Activated T-cell treated with anti-CD3 and anti-CD28 coated beads, Interleukin-2, amount 50 U/mL, for 72 hours (primary cell): ENCODE results near the gene SCRN1. TPM values are rescaled to one million over a fixed set of nuclear protein-coding genes. Genes with fewer than 3 reads are reported as not detected.

Source experiments
- ATAC-seq, 2 donors: fragments of 150-1000 bp; cut with Tn5 transposase; replicated peaks in 1 of 2; 2 replicates each; pipeline ENCODE4 v1.10.0; 2021; ENCODE audit warnings: moderate library complexity in 2 of 2, mild to moderate bottlenecking in 1 of 2
- DNase-seq, 2 donors: peaks; one replicate each; pipeline ENCODE4 v3.0.0; 2021 to 2022; ENCODE audit warnings: mixed read lengths in 1 of 2
- H3K27ac Mint-ChIP-seq: one replicate; pipeline ENCODE4 v1.8.0; 2022; ENCODE audit warnings: mild to moderate bottlenecking, moderate library complexity, mixed read lengths
- H3K27me3 Mint-ChIP-seq: one replicate; pipeline ENCODE4 v1.8.0; 2022; ENCODE audit warnings: low read depth, mixed read lengths
- H3K36me3 Mint-ChIP-seq, 2 donors: one replicate each; pipeline ENCODE4 v1.8.0; 2022; ENCODE audit warnings: mixed read lengths in 2 of 2, mild to moderate bottlenecking in 1 of 2; ENCODE audit not compliant: insufficient read depth in 2 of 2
- H3K4me1 Mint-ChIP-seq: one replicate; pipeline ENCODE4 v1.8.0; 2022; ENCODE audit warnings: low read depth, mixed read lengths
- H3K4me3 Mint-ChIP-seq, 2 donors: one replicate each; pipeline ENCODE4 v1.8.0; 2022; ENCODE audit warnings: mild to moderate bottlenecking in 2 of 2, mixed read lengths in 2 of 2, moderate library complexity in 2 of 2
- H3K9me3 Mint-ChIP-seq, 2 donors: one replicate each; pipeline ENCODE4 v1.8.0; 2022; ENCODE audit warnings: mixed read lengths in 2 of 2
- total RNA-seq, 2 donors: library from RNA; stranded (reverse); gene quantifications; one replicate each; pipeline ENCODE4 v1.2.3, GENCODE V29; 2022

Gene SCRN1
- total RNA-seq, 2 donors from 2014 or later: 10.3 to 14.0 TPM

- DNase-seq (no peak), ATAC-seq (no peak)
- Mint-ChIP-seq H3K27me3 (peaks cover 3% of the 10 kb centered on the region), H3K4me3 (peak overlapping the region in 1 of 2 donors; percentile 38), H3K36me3 (no peaks in the 10 kb centered on the region), H3K9me3 (no peaks in the 10 kb centered on the region), H3K27ac (no peak overlapping the region), H3K4me1 (peaks cover 9% of the 10 kb centered on the region)
Measured at GRCh38 chr7:29883462-29884398, 105.9 kb downstream of the SCRN1 start.

GRCh38 chr7:29882481-29882880, 107.1 kb downstream of the SCRN1 start:
- DNase-seq (no peak), ATAC-seq (no peak)
- peaks cover 16% of the 10 kb centered on the region for H3K4me1 Mint-ChIP-seq
- H3K9me3 Mint-ChIP-seq: no peaks in the 10 kb centered on the region
- peaks cover 10% of the 10 kb centered on the region for H3K27me3 Mint-ChIP-seq
- no peak overlapping the region for H3K4me3 Mint-ChIP-seq
- H3K36me3 Mint-ChIP-seq: no peaks in the 10 kb centered on the region
- H3K27ac Mint-ChIP-seq: no peak overlapping the region

GRCh38 chr7:29881724-29882123, 107.9 kb downstream of the SCRN1 start:
- peaks cover 16% of the 10 kb centered on the region for H3K4me1 Mint-ChIP-seq
- H3K36me3 Mint-ChIP-seq: no peaks in the 10 kb centered on the region
- H3K9me3 Mint-ChIP-seq: no peaks in the 10 kb centered on the region
- ATAC-seq: no peak
- no peak overlapping the region for H3K4me3 Mint-ChIP-seq
- H3K27me3 Mint-ChIP-seq: peaks cover 15% of the 10 kb centered on the region
- no peak for DNase-seq
- H3K27ac Mint-ChIP-seq: no peak overlapping the region

GRCh38 chr7:29879609-29880008, 110.0 kb downstream of the SCRN1 start:
- peaks cover 16% of the 10 kb centered on the region for H3K4me1 Mint-ChIP-seq

GRCh38 chr7:29878081-29878688, 111.4 kb downstream of the SCRN1 start:
- no peak for DNase-seq
- no peak for ATAC-seq
- no peaks in the 10 kb centered on the region for H3K36me3 Mint-ChIP-seq
- peaks cover 28% of the 10 kb centered on the region for H3K27me3 Mint-ChIP-seq
- peaks cover 13% of the 10 kb centered on the region for H3K4me1 Mint-ChIP-seq
- H3K27ac Mint-ChIP-seq: no peak overlapping the region
- H3K4me3 Mint-ChIP-seq: no peak overlapping the region
- H3K9me3 Mint-ChIP-seq: no peaks in the 10 kb centered on the region

More at GRCh38 chr7:29879609-29880008, 110.0 kb downstream of the SCRN1 start:
- DNase-seq (no peak), ATAC-seq (peak in 1 of 2 donors; percentile 53)
- H3K27me3 Mint-ChIP-seq: peaks cover 27% of the 10 kb centered on the region
- no peak overlapping the region for H3K4me3 Mint-ChIP-seq
- no peaks in the 10 kb centered on the region for H3K36me3 Mint-ChIP-seq
- no peaks in the 10 kb centered on the region for H3K9me3 Mint-ChIP-seq
- H3K27ac Mint-ChIP-seq: no peak overlapping the region

GRCh38 chr7:29877196-29877595, 112.4 kb downstream of the SCRN1 start:
- peaks cover 7% of the 10 kb centered on the region for H3K4me1 Mint-ChIP-seq
- H3K4me3 Mint-ChIP-seq: no peak overlapping the region
- H3K36me3 Mint-ChIP-seq: no peaks in the 10 kb centered on the region
- ATAC-seq: no peak
- no peak for DNase-seq
- H3K27me3 Mint-ChIP-seq: peaks cover 28% of the 10 kb centered on the region
- no peaks in the 10 kb centered on the region for H3K9me3 Mint-ChIP-seq
- no peak overlapping the region for H3K27ac Mint-ChIP-seq

- no peak overlapping the region for H3K4me3 Mint-ChIP-seq
- H3K9me3 Mint-ChIP-seq: no peaks in the 10 kb centered on the region
- ATAC-seq (no peak), DNase-seq (no peak)
- H3K4me1 Mint-ChIP-seq: peaks cover 7% of the 10 kb centered on the region
- no peak overlapping the region for H3K27ac Mint-ChIP-seq
- peaks cover 28% of the 10 kb centered on the region for H3K27me3 Mint-ChIP-seq
- no peaks in the 10 kb centered on the region for H3K36me3 Mint-ChIP-seq
Measured at GRCh38 chr7:29875741-29876140, 113.9 kb downstream of the SCRN1 start.

GRCh38 chr7:29873644-29874294, 115.8 kb downstream of the SCRN1 start:
- peaks cover 7% of the 10 kb centered on the region for H3K4me1 Mint-ChIP-seq
- H3K27me3 Mint-ChIP-seq: peaks cover 25% of the 10 kb centered on the region
- H3K4me3 Mint-ChIP-seq: no peak overlapping the region
- H3K36me3 Mint-ChIP-seq: no peaks in the 10 kb centered on the region
- no peak for DNase-seq
- H3K9me3 Mint-ChIP-seq: no peaks in the 10 kb centered on the region
- no peak for ATAC-seq
- no peak overlapping the region for H3K27ac Mint-ChIP-seq

- Mint-ChIP-seq H3K9me3 (no peaks in the 10 kb centered on the region), H3K36me3 (no peaks in the 10 kb centered on the region), H3K27ac (no peak overlapping the region), H3K4me3 (no peak overlapping the region), H3K4me1 (no peaks in the 10 kb centered on the region), H3K27me3 (peaks cover 13% of the 10 kb centered on the region)
- no peak for DNase-seq
- ATAC-seq: no peak
Measured at GRCh38 chr7:29871787-29872398, 117.7 kb downstream of the SCRN1 start.

Other genes starting within 250 kb of the SCRN1 start
- not detected for gene WIPF3, start 183.3 kb downstream of the SCRN1 start, total RNA-seq
- gene FKBP14, start 36.9 kb upstream of the SCRN1 start, total RNA-seq: 10 to 100 TPM; 13.3 to 13.6 TPM
- 10 to 100 TPM; 12.1 to 12.9 TPM for gene PLEKHA8, start 38.6 kb upstream of the SCRN1 start, total RNA-seq
- gene MTURN, start 145.2 kb upstream of the SCRN1 start, total RNA-seq: 1 to 10 TPM; 5.3 to 5.4 TPM